ENCODE measurements around the gene ALK.

The ALK gene

GRCh38 chr2:29528891-29529520, 392.4 kb downstream of the ALK start:
- no peak overlapping the region for H3K4me3 ChIP-seq (ENCODE audit: low read depth in 1 of 2, low read length in 1 of 2)
- H3K27ac ChIP-seq: no peak overlapping the region
- H3K4me1 ChIP-seq (ENCODE audit: control insufficient read depth in 1 of 2, insufficient read depth in 1 of 2, low read depth in 1 of 2, low read length in 1 of 2): no peaks in the 10 kb centered on the region
- H3K36me3 ChIP-seq: no peaks in the 10 kb centered on the region
- TF ChIP-seq CTCF (IDR thresholded peaks at IDR 0.05): no peak
- H3K27me3 ChIP-seq: peaks cover 13% of the 10 kb centered on the region
- no peaks in the 10 kb centered on the region for H3K9me3 ChIP-seq

- no peaks in the 10 kb centered on the region for H3K4me1 ChIP-seq (ENCODE audit: control insufficient read depth in 1 of 2, insufficient read depth in 1 of 2, low read depth in 1 of 2, low read length in 1 of 2)
- H3K4me3 ChIP-seq (ENCODE audit: low read depth in 1 of 2, low read length in 1 of 2): no peak overlapping the region
- TF ChIP-seq CTCF (IDR thresholded peaks at IDR 0.05): no peak
- no peaks in the 10 kb centered on the region for H3K9me3 ChIP-seq
- H3K36me3 ChIP-seq: no peaks in the 10 kb centered on the region
- H3K27ac ChIP-seq: no peak overlapping the region
- H3K27me3 ChIP-seq: peaks cover 13% of the 10 kb centered on the region
Observed at GRCh38 chr2:29528371-29528770, 393.0 kb downstream of the ALK start.

DNA sequence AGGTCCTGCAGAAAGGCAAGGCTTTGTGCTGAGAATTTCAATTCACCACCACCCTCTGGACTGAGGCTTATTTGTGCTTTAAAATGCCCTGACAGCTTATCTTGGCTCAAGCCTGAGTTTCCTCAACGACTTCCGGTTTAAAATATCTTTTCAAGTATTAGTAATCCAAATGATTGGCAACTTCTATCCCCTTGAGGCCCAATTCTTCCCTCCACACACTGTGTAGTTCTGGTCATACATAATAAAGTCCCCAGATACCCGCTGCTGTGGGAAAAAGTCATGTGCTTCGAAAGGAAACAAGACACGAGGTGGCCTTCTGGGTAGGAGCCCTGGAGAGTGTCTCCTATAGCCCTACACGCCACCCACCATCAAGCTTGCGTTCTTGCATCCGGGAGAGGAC, 393.4 kb downstream of the ALK start:
- TF ChIP-seq CTCF (IDR thresholded peaks at IDR 0.05): no peak
- no peaks in the 10 kb centered on the region for H3K36me3 ChIP-seq
- peaks cover 13% of the 10 kb centered on the region for H3K27me3 ChIP-seq
- no peak overlapping the region for H3K4me3 ChIP-seq (ENCODE audit: low read depth in 1 of 2, low read length in 1 of 2)
- no peak overlapping the region for H3K27ac ChIP-seq
- no peaks in the 10 kb centered on the region for H3K9me3 ChIP-seq
- H3K4me1 ChIP-seq (ENCODE audit: control insufficient read depth in 1 of 2, insufficient read depth in 1 of 2, low read depth in 1 of 2, low read length in 1 of 2): no peaks in the 10 kb centered on the region

GRCh38 chr2:29526587-29527586, 394.5 kb downstream of the ALK start:
- Histone ChIP-seq H3K4me3 (ENCODE audit: low read depth in 1 of 2, low read length in 1 of 2) (no peak overlapping the region), H3K9me3 (no peaks in the 10 kb centered on the region), H3K27ac (no peak overlapping the region), H3K4me1 (ENCODE audit: control insufficient read depth in 1 of 2, insufficient read depth in 1 of 2, low read depth in 1 of 2, low read length in 1 of 2) (no peaks in the 10 kb centered on the region), H3K27me3 (peaks cover 13% of the 10 kb centered on the region), H3K36me3 (no peaks in the 10 kb centered on the region)
- TF ChIP-seq CTCF (IDR thresholded peaks at IDR 0.05): no peak

DNA sequence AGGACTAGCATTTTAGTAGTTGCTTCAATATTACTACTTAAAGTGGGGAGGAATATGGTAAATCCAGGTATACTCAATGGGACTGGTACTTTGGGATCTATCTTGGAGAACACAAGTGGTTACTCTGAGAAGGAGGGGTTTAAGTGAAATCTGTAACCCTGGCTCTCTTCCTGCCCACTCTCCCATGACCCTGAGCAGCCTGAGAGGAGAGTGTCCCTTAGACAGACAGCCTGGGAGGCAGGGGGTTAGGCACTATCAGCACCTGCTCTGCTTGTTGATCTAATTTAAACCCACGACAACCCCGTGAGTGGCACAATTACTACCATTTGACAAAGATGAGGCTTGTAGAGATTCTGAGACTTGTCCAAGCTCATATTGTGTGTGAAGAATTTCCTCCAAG, 395.5 kb downstream of the ALK start:
- H3K36me3 ChIP-seq: no peaks in the 10 kb centered on the region
- H3K4me1 ChIP-seq (ENCODE audit: control insufficient read depth in 1 of 2, insufficient read depth in 1 of 2, low read depth in 1 of 2, low read length in 1 of 2): no peaks in the 10 kb centered on the region
- no peak overlapping the region for H3K27ac ChIP-seq
- H3K27me3 ChIP-seq: peaks cover 13% of the 10 kb centered on the region
- TF ChIP-seq CTCF (IDR thresholded peaks at IDR 0.05): no peak
- no peaks in the 10 kb centered on the region for H3K9me3 ChIP-seq
- H3K4me3 ChIP-seq (ENCODE audit: low read depth in 1 of 2, low read length in 1 of 2): no peak overlapping the region
